PC-3 (cell line): ENCODE data around the gene CYRIA. TPM values are rescaled to one million over a fixed set of nuclear protein-coding genes. Genes with fewer than 3 reads are reported as not detected.

Source experiments
- ATAC-seq: fragments of 200-7000 bp; cut with Tn5 transposase; 2 replicates; pipeline ENCODE4 v1.9.1; 2020; ENCODE audit warnings: mild to moderate bottlenecking, moderate library complexity
- BruUV-seq: library from RNA; stranded (reverse); fragments of 400-500 nt; replicated peaks from 2 replicates; lab custom pipeline; 2021; lab: Mats Ljungman, UMichigan
- CTCF ChIA-PET: fragments of 300-600 bp; sonication (Branson Sonifier 250); formaldehyde crosslinking; loops from one replicate; lab custom pipeline; 2022; ENCODE audit warnings: antibody characterized with exemption; lab: Charles Lee
- POLR2A ChIA-PET: fragments of 300-600 bp; sonication (Branson Sonifier 250); formaldehyde crosslinking; loops from one replicate; lab custom pipeline; 2022; ENCODE audit warnings: antibody characterized with exemption; ENCODE audit not compliant: unreplicated experiment; lab: Charles Lee
- DNase-seq: peaks from one replicate; pipeline ENCODE4 v3.0.0-alpha.2; 2015
- H2AFZ ChIP-seq: fragments of 300-600 bp; sonication (generic); 2 replicates; pipeline ENCODE4 v1.6.0; 2016; ENCODE audit warnings: antibody characterized with exemption, low read length
- H3F3A ChIP-seq: fragments of 300-600 bp; sonication (generic); one replicate; pipeline ENCODE4 v1.6.0; 2017; ENCODE audit warnings: antibody characterized with exemption, low read length, control low read depth, mild to moderate bottlenecking; ENCODE audit not compliant: unreplicated experiment
- H3K27ac ChIP-seq: fragments of 300-600 bp; sonication (generic); 2 replicates; pipeline ENCODE4 v1.5.1; 2016; ENCODE audit warnings: mild to moderate bottlenecking, low read length
- H3K27me3 ChIP-seq: fragments of 300-600 bp; sonication (generic); 2 replicates; pipeline ENCODE4 v1.6.1; 2016; ENCODE audit warnings: low read length, mixed read lengths
- H3K36me3 ChIP-seq: fragments of 300-600 bp; sonication (generic); 2 replicates; pipeline ENCODE4 v1.6.1; 2016; ENCODE audit warnings: low read depth, mixed run types, low read length, mixed read lengths
- H3K4me1 ChIP-seq: fragments of 300-600 bp; sonication (generic); 2 replicates; pipeline ENCODE4 v1.5.1; 2016; ENCODE audit warnings: low read length; ENCODE audit not compliant: insufficient read depth
- H3K4me2 ChIP-seq: fragments of 300-600 bp; sonication (generic); 2 replicates; pipeline ENCODE4 v1.6.0; 2016; ENCODE audit warnings: low read length
- H3K4me3 ChIP-seq: fragments of 300-600 bp; sonication (generic); 2 replicates; pipeline ENCODE4 v1.5.1; 2016; ENCODE audit warnings: mild to moderate bottlenecking, low read length, mixed read lengths
- H3K79me2 ChIP-seq: fragments of 300-600 bp; sonication (generic); 2 replicates; pipeline ENCODE4 v1.6.1; 2017; ENCODE audit warnings: low read length, mixed read lengths
- H3K9ac ChIP-seq: fragments of 300-600 bp; sonication (generic); 2 replicates; pipeline ENCODE4 v1.6.0; 2016; ENCODE audit warnings: mild to moderate bottlenecking, low read length
- H3K9me2 ChIP-seq: fragments of 300-600 bp; sonication (generic); replicated peaks from 2 replicates; pipeline ENCODE4 v1.6.1; 2016; ENCODE audit warnings: mixed run types, low read length, mixed read lengths
- H3K9me3 ChIP-seq: fragments of 300-600 bp; sonication (generic); 2 replicates; pipeline ENCODE4 v1.6.1; 2016; ENCODE audit warnings: low read length, mixed read lengths
- H4K20me1 ChIP-seq: fragments of 300-600 bp; sonication (generic); 2 replicates; pipeline ENCODE4 v1.6.1; 2016; ENCODE audit warnings: low read length, mixed read lengths
- CTCF ChIP-seq: fragments of 300-600 bp; sonication (generic); conservative IDR thresholded peaks from 2 replicates; pipeline ENCODE4 v1.5.1; 2017; ENCODE audit warnings: antibody characterized with exemption, low read depth, mild to moderate bottlenecking, low read length
- EZH2 ChIP-seq: fragments of 300-600 bp; sonication (generic); IDR thresholded peaks from one replicate; pipeline ENCODE4 v1.6.1; 2017; ENCODE audit warnings: antibody characterized with exemption, mild to moderate bottlenecking, low read length; ENCODE audit not compliant: unreplicated experiment
- EZH2phosphoT487 ChIP-seq: fragments of 300-600 bp; sonication (generic); IDR thresholded peaks from 2 replicates; pipeline ENCODE4 v1.6.1; 2018; ENCODE audit warnings: mild to moderate bottlenecking, antibody characterized with exemption, low read length, borderline replicate concordance
- intact Hi-C: fragments of 100-400 bp; cut with micrococcal nuclease; formaldehyde crosslinking; loops from 2 replicates; pipeline ENCODE4 v1.9.0; 2023
- total RNA-seq: library from RNA; depleted of rRNA; stranded (reverse); fragments of >200 nt; gene quantifications from 2 replicates; pipeline ENCODE4 v1.2.3, GENCODE V29; 2014

CYRIA gene
- total RNA-seq, 1 experiment from 2014 or later, result 0.15 TPM

DNA sequence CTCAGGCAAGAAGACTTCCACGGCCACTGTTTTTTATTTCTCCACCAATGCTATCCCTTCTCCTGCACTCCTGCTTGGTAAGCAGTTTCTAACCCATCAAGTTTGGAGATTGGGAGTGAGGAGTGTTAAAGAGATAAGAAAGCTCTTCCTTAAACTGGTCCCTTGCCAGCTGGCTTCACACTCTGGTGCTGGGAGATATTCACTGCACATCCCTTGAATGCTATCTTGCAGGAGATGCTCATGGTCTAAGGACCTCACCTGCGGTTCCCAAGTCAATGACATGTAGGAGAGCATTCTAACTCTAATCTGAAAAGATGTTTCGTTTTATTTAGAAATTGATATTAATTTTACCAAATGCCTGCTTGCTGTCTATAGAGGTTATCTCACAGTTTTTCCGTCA, 28.2 kb upstream of the CYRIA start:
- ChIA-PET POLR2A (no interaction called here), CTCF (no interaction called here)
- H3F3A ChIP-seq, result no peaks in the 10 kb centered on the region
- H4K20me1 ChIP-seq, result no peaks in the 10 kb centered on the region
- no peak overlapping the region for H3K9ac ChIP-seq
- no peak overlapping the region for H3K4me2 ChIP-seq
- H3K9me3 ChIP-seq, result no peaks in the 10 kb centered on the region
- no peaks in the 10 kb centered on the region for H3K27me3 ChIP-seq
- H3K36me3 ChIP-seq, result no peaks in the 10 kb centered on the region
- H3K4me1 ChIP-seq, result no peaks in the 10 kb centered on the region
- no peak overlapping the region for H2AFZ ChIP-seq
- no peak overlapping the region for H3K27ac ChIP-seq
- H3K4me3 ChIP-seq, result no peak overlapping the region
- H3K79me2 ChIP-seq, result no peaks in the 10 kb centered on the region
- DNase-seq (no peak), ATAC-seq (no peak)
- H3K9me2 ChIP-seq, result no peaks in the 10 kb centered on the region
- BruUV-seq, result no TSS peak
- no peak for TF ChIP-seq CTCF
- no peak for TF ChIP-seq EZH2phosphoT487
- no peak for TF ChIP-seq EZH2
- intact Hi-C loops, result no loop called here

DNA sequence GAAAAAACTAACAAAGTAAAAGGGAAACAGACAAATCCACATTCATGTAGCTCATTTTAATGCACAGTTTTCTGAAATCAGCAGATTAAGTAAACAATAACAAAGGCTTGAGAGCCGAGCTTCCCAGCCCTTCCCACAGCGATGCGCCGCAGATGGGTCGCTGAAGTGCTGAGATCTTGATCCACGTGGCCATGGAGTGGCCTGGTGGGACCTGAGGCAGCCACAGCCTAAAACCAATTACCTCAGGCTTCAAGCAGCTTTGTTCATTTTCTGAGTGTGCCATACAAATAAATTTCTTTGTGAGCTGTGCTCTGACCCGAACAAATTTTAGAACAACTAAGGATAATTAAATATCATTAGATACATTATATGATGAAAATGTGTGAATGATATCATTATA, 25.6 kb upstream of the CYRIA start:
- CTCF ChIA-PET, result no interaction called here
- Histone ChIP-seq H3K4me1 (no peaks in the 10 kb centered on the region), H4K20me1 (no peaks in the 10 kb centered on the region), H3K27me3 (no peaks in the 10 kb centered on the region), H3K4me2 (no peak overlapping the region), H3K9ac (no peak overlapping the region), H3K36me3 (no peaks in the 10 kb centered on the region), H3K27ac (no peak overlapping the region), H2AFZ (no peak overlapping the region), H3K79me2 (no peaks in the 10 kb centered on the region), H3K4me3 (no peak overlapping the region), H3F3A (no peaks in the 10 kb centered on the region), H3K9me3 (no peaks in the 10 kb centered on the region), H3K9me2 (no peaks in the 10 kb centered on the region)
- POLR2A ChIA-PET, result no interaction called here
- no peak for TF ChIP-seq CTCF
- no peak for TF ChIP-seq EZH2
- TF ChIP-seq EZH2phosphoT487, result no peak
- DNase-seq (no peak), ATAC-seq (no peak)
- intact Hi-C loops, result no loop called here
- no TSS peak for BruUV-seq

DNA sequence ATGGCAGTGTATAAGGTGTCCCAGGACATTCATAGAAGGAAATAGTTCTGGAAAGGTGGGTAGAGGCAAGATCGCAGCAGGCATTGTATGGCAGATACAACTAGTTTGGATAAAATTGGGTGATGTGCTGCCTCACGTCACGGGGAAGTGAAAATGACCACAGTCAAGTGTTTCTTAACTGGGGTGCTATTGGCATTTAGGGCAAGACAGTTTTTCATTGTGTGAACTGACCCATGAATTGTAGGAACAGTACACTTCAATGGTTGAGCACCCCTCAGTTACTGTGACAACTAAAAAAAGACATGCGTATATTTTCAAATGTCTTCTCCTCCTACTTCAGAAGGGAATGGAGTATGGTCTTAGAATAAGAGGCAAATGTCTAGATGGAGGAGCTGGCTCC, 22.3 kb upstream of the CYRIA start:
- Histone ChIP-seq H3K4me1 (no peaks in the 10 kb centered on the region), H3K9me3 (no peaks in the 10 kb centered on the region), H3K9me2 (no peaks in the 10 kb centered on the region), H2AFZ (no peak overlapping the region), H3K4me3 (no peak overlapping the region), H3K9ac (no peak overlapping the region), H3K27me3 (no peaks in the 10 kb centered on the region), H3K79me2 (no peaks in the 10 kb centered on the region), H3F3A (no peaks in the 10 kb centered on the region), H4K20me1 (no peaks in the 10 kb centered on the region), H3K27ac (no peak overlapping the region), H3K4me2 (no peak overlapping the region), H3K36me3 (no peaks in the 10 kb centered on the region)
- ChIA-PET CTCF (no interaction called here), POLR2A (no interaction called here)
- no peak for TF ChIP-seq EZH2
- DNase-seq, result no peak
- BruUV-seq, result no TSS peak
- ATAC-seq, result no peak
- intact Hi-C loops, result no loop called here
